Measurements from ENCODE around the gene SNAPIN. TPM values are rescaled to one million over a fixed set of nuclear protein-coding genes. Genes with fewer than 3 reads are reported as not detected.

Gene SNAPIN
- total RNA-seq, 2 experiments from 2014 or later, result 31.3 to 32.1 TPM

DNA sequence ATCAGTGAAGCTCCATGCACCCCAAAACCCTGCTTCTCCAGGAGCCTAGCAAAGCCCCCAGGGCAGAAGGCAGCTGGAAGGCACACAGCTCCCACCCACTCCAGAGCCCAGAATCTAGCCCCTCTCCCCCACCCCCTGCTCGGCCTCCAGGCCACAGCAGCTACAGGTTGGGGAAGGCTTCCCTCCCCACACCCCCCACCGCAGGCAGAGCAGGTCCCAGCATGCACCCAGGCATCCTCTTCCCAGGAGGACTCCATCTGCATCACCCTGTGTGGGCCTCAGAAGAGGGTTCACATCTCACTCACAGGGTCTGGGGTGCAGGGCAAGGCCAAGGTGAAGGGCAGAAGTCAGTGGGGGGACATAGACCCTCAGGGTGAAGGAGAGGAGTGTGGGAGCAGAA lies 43.1 kb upstream of the SNAPIN start:
- no peak for DNase-seq
- Mint-ChIP-seq H3K27ac (no peak overlapping the region), H3K36me3 (no peaks in the 10 kb centered on the region), H3K4me1 (ENCODE audit: low read depth) (no peaks in the 10 kb centered on the region), H3K27me3 (no peaks in the 10 kb centered on the region), H3K9me3 (no peaks in the 10 kb centered on the region), H3K4me3 (no peak overlapping the region)
- intact Hi-C loops (cut with micrococcal nuclease), result no loop called here
- ChIA-PET POLR2A (interaction anchor here (1.4 kb wide), 1 partner anchor 19 kb away, joined by 6 read pairs; the partner anchor contains the start of gene CHTOP), CTCF (interaction anchor here (3.1 to 4.2 kb wide), 3 partner anchors 44 to 104 kb away, joined by 14 to 39 read pairs (median 23); no protein-coding TSS in a partner anchor)

DNA sequence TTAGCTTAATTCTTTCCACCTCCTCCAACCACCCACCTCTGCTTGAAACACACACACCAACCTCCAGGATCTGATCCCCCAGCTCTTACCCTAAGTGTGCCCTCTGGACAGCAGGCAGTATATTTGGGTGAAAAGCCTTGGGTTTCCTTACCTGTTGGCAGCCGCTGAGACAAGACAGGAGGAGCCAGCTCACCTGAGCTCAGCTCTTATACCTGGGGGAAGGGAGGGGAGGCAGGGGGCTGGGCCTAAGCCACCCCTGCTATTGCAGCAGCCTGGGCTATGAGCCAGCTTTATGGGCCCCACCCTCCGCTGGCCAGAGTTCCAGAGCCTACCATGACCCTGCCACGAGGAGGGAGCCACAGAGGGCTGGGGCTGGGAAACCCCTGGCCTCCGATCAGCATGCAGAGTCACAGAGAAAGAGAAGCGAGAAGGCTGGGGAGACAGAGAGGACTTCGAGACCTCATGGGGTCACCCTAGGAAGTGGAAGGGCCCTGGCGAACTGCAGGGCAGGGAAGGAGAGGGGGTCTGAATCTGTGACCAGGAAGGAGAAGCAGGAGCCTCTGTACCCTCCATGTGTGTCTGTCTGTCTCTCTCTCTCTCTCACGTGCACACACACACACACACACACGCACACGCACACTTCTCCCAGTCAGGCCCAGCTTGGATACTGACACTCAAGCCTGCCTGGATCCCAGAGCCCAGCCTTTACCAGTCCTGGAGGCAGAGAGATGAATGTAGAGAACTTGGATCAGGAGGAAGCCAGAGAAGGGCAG lies 42.2 kb upstream of the SNAPIN start, which contains the start of gene S100A14:
TSS of gene S100A14 (minus strand) at position 182 of the 773 bp plus-strand sequence. CDS start 467 bp downstream, outside the sequence.
- no peak within 1 kb of the TSS for H3K4me3 Mint-ChIP-seq
- H3K27me3 Mint-ChIP-seq, result no peaks in the 10 kb centered on the region
- no peaks in the 10 kb centered on the region for H3K9me3 Mint-ChIP-seq
- H3K4me1 Mint-ChIP-seq (ENCODE audit: low read depth), result no peaks in the 10 kb centered on the region
- CTCF ChIA-PET, result interaction anchor here (1.2 to 4.2 kb wide), 8 partner anchors 44 to 122 kb away, joined by 3 to 39 read pairs (median 12); no protein-coding TSS in a partner anchor
- H3K36me3 Mint-ChIP-seq, result no peaks in the 10 kb centered on the region
- no peak within 1 kb of the TSS for H3K27ac Mint-ChIP-seq
- POLR2A ChIA-PET, result interaction anchor here (1.4 to 1.7 kb wide), 2 partner anchors 18 to 44 kb away, joined by 6 read pairs; partner anchors contain the start of gene CHTOP
- intact Hi-C loops (cut with micrococcal nuclease), result no loop called here
- DNase-seq, result no peak

GRCh38 chr1:153616917-153617311 lies 41.6 kb upstream of the SNAPIN start:
- intact Hi-C loops (cut with micrococcal nuclease), result loop anchor here (1.0 kb wide), 2 partner anchors 45 to 106 kb away; no protein-coding TSS in a partner anchor
- Mint-ChIP-seq H3K36me3 (no peaks in the 10 kb centered on the region), H3K27ac (no peak overlapping the region), H3K4me1 (ENCODE audit: low read depth) (no peaks in the 10 kb centered on the region), H3K9me3 (no peaks in the 10 kb centered on the region), H3K4me3 (no peak overlapping the region), H3K27me3 (no peaks in the 10 kb centered on the region)
- POLR2A ChIA-PET, result interaction anchor here (1.7 kb wide), 1 partner anchor 44 kb away, joined by 6 read pairs; no protein-coding TSS in a partner anchor
- DNase-seq, result no peak
- CTCF ChIA-PET, result interaction anchor here (1.2 to 4.2 kb wide), 10 partner anchors 9 to 123 kb away, joined by 3 to 39 read pairs (median 6); partner anchors contain the start of gene S100A1

GRCh38 chr1:153617663-153618062 lies 40.8 kb upstream of the SNAPIN start:
- no peaks in the 10 kb centered on the region for H3K4me1 Mint-ChIP-seq (ENCODE audit: low read depth)
- H3K27ac Mint-ChIP-seq, result no peak overlapping the region
- no peaks in the 10 kb centered on the region for H3K27me3 Mint-ChIP-seq
- ChIA-PET POLR2A (interaction anchor here (1.7 kb wide), 1 partner anchor 45 kb away, joined by 6 read pairs; no protein-coding TSS in a partner anchor), CTCF (interaction anchor here (0.6 to 4.2 kb wide), 13 partner anchors 9 to 123 kb away, joined by 3 to 39 read pairs (median 5); partner anchors contain the start of genes CHTOP, S100A1 and S100A13)
- H3K4me3 Mint-ChIP-seq, result no peak overlapping the region
- H3K9me3 Mint-ChIP-seq, result no peaks in the 10 kb centered on the region
- intact Hi-C loops (cut with micrococcal nuclease), result loop anchor here (1.0 kb wide), 2 partner anchors 45 to 106 kb away; no protein-coding TSS in a partner anchor
- no peaks in the 10 kb centered on the region for H3K36me3 Mint-ChIP-seq
- peak; percentile 80 for DNase-seq

DNA sequence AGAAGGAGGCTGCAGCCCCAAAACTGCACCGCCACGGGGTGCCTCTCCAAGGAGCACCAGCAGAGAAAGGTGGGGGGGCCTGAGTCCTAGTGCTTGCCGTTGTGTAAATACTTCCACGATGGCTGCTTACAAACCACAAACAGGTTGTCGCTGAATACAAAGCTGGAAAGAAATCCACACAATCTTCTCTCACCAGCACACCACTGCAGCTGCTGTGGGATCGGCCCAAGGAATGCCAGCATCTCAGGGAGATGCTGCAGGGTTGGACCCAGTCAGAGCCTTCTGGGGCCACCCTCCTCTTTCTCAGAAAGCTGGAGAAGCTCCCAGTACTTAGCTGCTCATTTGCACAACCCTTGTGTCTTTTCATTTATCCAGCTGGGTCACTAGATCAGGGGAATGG lies 39.3 kb upstream of the SNAPIN start:
- no peaks in the 10 kb centered on the region for H3K27me3 Mint-ChIP-seq
- no peak for DNase-seq
- H3K9me3 Mint-ChIP-seq, result no peaks in the 10 kb centered on the region
- CTCF ChIA-PET, result interaction anchor here (0.7 to 4.2 kb wide), 8 partner anchors 8 to 108 kb away, joined by 3 to 39 read pairs (median 6); partner anchors contain the start of genes CHTOP, S100A1 and S100A13
- POLR2A ChIA-PET, result interaction anchor here (1.6 kb wide), 1 partner anchor 15 kb away, joined by 8 read pairs; the partner anchor contains the start of gene CHTOP
- no peaks in the 10 kb centered on the region for H3K36me3 Mint-ChIP-seq
- intact Hi-C loops (cut with micrococcal nuclease), result no loop called here
- no peaks in the 10 kb centered on the region for H3K4me1 Mint-ChIP-seq (ENCODE audit: low read depth)
- H3K27ac Mint-ChIP-seq, result no peak overlapping the region
- no peak overlapping the region for H3K4me3 Mint-ChIP-seq

DNA sequence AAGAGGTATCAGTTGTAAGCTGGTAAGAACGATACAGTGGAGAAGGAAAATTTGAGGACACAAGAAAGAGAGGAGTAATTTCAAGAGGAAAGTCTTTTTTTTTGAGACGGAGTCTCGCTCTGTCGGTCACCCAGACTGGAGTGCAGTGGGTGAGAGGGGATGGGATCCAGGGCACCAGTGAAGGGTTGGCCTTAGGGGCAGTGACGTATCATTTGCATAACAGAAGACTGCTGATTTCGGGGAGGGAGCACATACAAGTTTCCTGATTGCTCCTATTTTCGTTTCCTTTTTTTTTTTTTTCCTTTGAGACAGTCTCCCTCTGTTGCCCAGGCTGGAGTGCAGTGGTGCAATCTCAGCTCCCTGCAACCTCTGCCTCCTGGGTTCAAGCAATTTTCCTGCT lies 35.4 kb upstream of the SNAPIN start:
- Mint-ChIP-seq H3K36me3 (peaks cover 2% of the 10 kb centered on the region), H3K27me3 (peaks cover 7% of the 10 kb centered on the region), H3K9me3 (no peaks in the 10 kb centered on the region), H3K4me1 (ENCODE audit: low read depth) (peaks cover 4% of the 10 kb centered on the region), H3K4me3 (no peak overlapping the region), H3K27ac (no peak overlapping the region)
- ChIA-PET POLR2A (interaction anchor here (0.6 to 0.7 kb wide), 2 partner anchors 25 to 34 kb away, joined by 3 to 4 read pairs; no protein-coding TSS in a partner anchor), CTCF (no interaction called here)
- DNase-seq, result no peak
- intact Hi-C loops (cut with micrococcal nuclease), result no loop called here

- no peak overlapping the region for H3K4me3 Mint-ChIP-seq
- no peaks in the 10 kb centered on the region for H3K9me3 Mint-ChIP-seq
- H3K4me1 Mint-ChIP-seq (ENCODE audit: low read depth), result peaks cover 4% of the 10 kb centered on the region
- intact Hi-C loops (cut with micrococcal nuclease), result no loop called here
- DNase-seq, result no peak
- H3K27ac Mint-ChIP-seq, result no peak overlapping the region
- ChIA-PET POLR2A (no interaction called here), CTCF (interaction anchor here (1.1 kb wide), 1 partner anchor 115 kb away, joined by 3 read pairs; no protein-coding TSS in a partner anchor)
- peaks cover 2% of the 10 kb centered on the region for H3K36me3 Mint-ChIP-seq
- H3K27me3 Mint-ChIP-seq, result peaks cover 7% of the 10 kb centered on the region
These were observed 33.4 kb upstream of the SNAPIN start for GRCh38 chr1:153624965-153625611.

DNA sequence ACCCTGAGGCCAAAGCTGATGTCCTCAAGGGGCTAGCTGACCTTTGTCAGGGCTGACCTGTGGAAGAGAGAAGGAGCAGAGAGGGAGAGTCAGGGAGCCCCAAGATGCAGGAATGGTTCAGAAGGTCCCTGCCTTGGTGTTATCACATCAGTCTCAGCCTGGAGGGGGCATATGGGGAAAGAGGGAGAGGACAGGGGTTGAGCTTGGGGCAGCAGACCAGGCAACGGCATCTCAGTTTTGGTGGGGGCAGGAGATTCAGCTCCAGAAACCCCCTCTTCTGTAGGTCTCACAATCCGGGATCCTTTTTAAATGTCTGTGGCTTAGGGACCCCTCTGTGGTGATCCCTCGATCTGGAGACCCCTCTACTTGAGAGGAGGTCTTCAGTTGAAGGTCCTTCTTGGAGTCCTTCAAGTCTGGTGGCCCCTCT lies 32.0 kb upstream of the SNAPIN start:
- ChIA-PET POLR2A (no interaction called here), CTCF (interaction anchor here (1.4 to 1.7 kb wide), 3 partner anchors 8 to 116 kb away, joined by 5 to 10 read pairs (median 6); no protein-coding TSS in a partner anchor)
- H3K36me3 Mint-ChIP-seq, result peaks cover 2% of the 10 kb centered on the region
- H3K27ac Mint-ChIP-seq, result no peak overlapping the region
- no peak overlapping the region for H3K4me3 Mint-ChIP-seq
- H3K9me3 Mint-ChIP-seq, result no peaks in the 10 kb centered on the region
- intact Hi-C loops (cut with micrococcal nuclease), result no loop called here
- H3K4me1 Mint-ChIP-seq (ENCODE audit: low read depth), result peaks cover 12% of the 10 kb centered on the region
- H3K27me3 Mint-ChIP-seq, result peaks cover 7% of the 10 kb centered on the region
- DNase-seq, result no peak

- intact Hi-C loops (cut with micrococcal nuclease), result no loop called here
- no peak within 1 kb of the TSS for H3K4me3 Mint-ChIP-seq
- H3K36me3 Mint-ChIP-seq, result peaks cover 2% of the 10 kb centered on the region
- DNase-seq, result peak; percentile 38
- no peak within 1 kb of the TSS for H3K27ac Mint-ChIP-seq
- ChIA-PET CTCF (interaction anchor here (0.9 to 1.7 kb wide), 5 partner anchors 9 to 117 kb away, joined by 4 to 10 read pairs (median 5); no protein-coding TSS in a partner anchor), POLR2A (no interaction called here)
- peaks cover 7% of the 10 kb centered on the region for H3K27me3 Mint-ChIP-seq
- no peaks in the 10 kb centered on the region for H3K9me3 Mint-ChIP-seq
- H3K4me1 Mint-ChIP-seq (ENCODE audit: low read depth), result peaks cover 17% of the 10 kb centered on the region
These were observed 31.4 kb upstream of the SNAPIN start, which contains the start of gene S100A13 for GRCh38 chr1:153626904-153627714. Gene S100A13 (minus strand): TSS chr1:153627505. CDS start chr1:153626472, 1,033 bp downstream.

DNA sequence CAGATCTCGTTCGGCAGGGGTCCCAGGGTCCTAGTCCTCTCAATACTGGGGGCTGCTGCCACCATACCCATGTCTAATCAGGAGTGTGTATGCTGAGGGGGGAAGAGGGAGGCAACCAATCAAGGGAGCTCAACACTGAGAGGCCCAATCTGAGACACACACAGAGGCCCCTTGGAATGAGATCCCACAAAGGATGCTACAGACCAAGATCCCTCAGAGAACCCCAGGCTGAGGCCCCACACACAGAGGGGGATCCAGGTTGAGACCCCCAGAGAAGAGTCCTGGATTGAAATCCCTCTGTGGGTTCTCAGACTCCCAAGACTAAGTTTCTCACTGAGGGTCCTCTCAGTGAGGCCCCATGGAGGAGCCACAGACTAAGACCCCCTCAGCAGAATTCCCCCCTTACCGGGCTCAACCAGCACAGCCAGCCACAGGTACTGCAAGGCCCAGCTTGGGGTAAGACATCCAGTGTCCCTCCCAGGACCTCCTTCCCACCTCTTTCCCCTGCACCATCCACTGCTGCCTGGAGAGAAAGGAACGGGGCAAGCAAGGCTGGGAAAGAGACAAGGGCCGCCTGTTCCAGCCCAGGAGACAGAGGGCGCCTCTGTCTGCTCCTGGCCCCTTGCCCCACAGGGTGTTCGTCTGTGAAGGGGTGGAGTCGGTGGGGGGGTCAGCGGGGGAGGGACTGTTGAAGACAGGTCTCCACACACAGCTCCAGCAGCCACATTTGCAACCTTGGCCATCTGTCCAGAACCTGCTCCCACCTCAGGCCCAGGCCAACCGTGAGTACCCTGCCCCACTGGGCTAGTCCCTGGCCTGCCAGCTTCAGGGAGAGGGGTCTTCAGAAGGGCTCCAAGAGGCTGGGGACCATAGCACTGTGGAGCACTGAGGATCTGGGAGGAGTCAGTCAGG lies 30.5 kb upstream of the SNAPIN start, which contains the start of gene S100A1:
TSS of gene S100A1 (plus strand) at position 720 of the 912 bp plus-strand sequence. CDS start 2,088 bp downstream, outside the sequence.
- peaks cover 5% of the 10 kb centered on the region for H3K36me3 Mint-ChIP-seq
- H3K27me3 Mint-ChIP-seq, result peaks cover 7% of the 10 kb centered on the region
- no peaks in the 10 kb centered on the region for H3K9me3 Mint-ChIP-seq
- no peak within 1 kb of the TSS for H3K27ac Mint-ChIP-seq
- intact Hi-C loops (cut with micrococcal nuclease), result no loop called here
- H3K4me1 Mint-ChIP-seq (ENCODE audit: low read depth), result peaks cover 21% of the 10 kb centered on the region
- H3K4me3 Mint-ChIP-seq, result no peak within 1 kb of the TSS
- DNase-seq, result no peak
- POLR2A ChIA-PET, result no interaction called here
- CTCF ChIA-PET, result interaction anchor here (0.9 to 2.5 kb wide), 8 partner anchors 10 to 117 kb away, joined by 3 to 10 read pairs (median 6); no protein-coding TSS in a partner anchor

All from activated CD4-positive, alpha-beta memory T cell treated with anti-CD3 and anti-CD28 coated beads for 36 hours (primary cell).